Activated T-cell treated with anti-CD3 and anti-CD28 coated beads, Interleukin-2, amount 50 U/mL, for 4 hours (primary cell): ENCODE results near the gene TFR2. TPM values are rescaled to one million over a fixed set of nuclear protein-coding genes. Genes with fewer than 3 reads are reported as not detected.

ENCODE experiments used
- ATAC-seq, 2 donors: fragments of 200-7000 bp; cut with Tn5 transposase; one replicate each; pipeline ENCODE4 v1.10.0; 2021
- DNase-seq: peaks from one replicate; pipeline ENCODE4 v3.0.0-alpha.2; 2020
- H3K27me3 Mint-ChIP-seq: one replicate; pipeline ENCODE4 v1.8.0; 2021; ENCODE audit warnings: low read depth, mixed read lengths
- H3K36me3 Mint-ChIP-seq: one replicate; pipeline ENCODE4 v1.8.0; 2022; ENCODE audit warnings: mixed read lengths; ENCODE audit not compliant: insufficient read depth
- H3K4me1 Mint-ChIP-seq: one replicate; pipeline ENCODE4 v1.8.0; 2021; ENCODE audit warnings: low read depth, mixed read lengths
- H3K4me3 Mint-ChIP-seq: one replicate; pipeline ENCODE4 v1.8.0; 2021; ENCODE audit warnings: mild to moderate bottlenecking, moderate library complexity, mixed read lengths
- H3K9me3 Mint-ChIP-seq: one replicate; pipeline ENCODE4 v1.8.0; 2021; ENCODE audit warnings: mixed read lengths
- total RNA-seq, 3 donors: library from RNA; stranded (reverse); gene quantifications; one replicate each; pipeline ENCODE4 v1.2.1, GENCODE V29; 2021

TFR2 gene
- total RNA-seq, 3 donors from 2014 or later: 11.8 to 16.1 (median 15.4) TPM

- no peak for DNase-seq
- Mint-ChIP-seq H3K4me1 (peaks cover 27% of the 10 kb centered on the region), H3K36me3 (peaks cover 24% of the 10 kb centered on the region), H3K9me3 (no peaks in the 10 kb centered on the region), H3K27me3 (no peaks in the 10 kb centered on the region), H3K4me3 (no peak overlapping the region)
- no peak for ATAC-seq
Observed at GRCh38 chr7:100681491-100682227, 40.3 kb upstream of the TFR2 start.

- H3K27me3 Mint-ChIP-seq: no peaks in the 10 kb centered on the region
- DNase-seq (no peak), ATAC-seq (no peak)
- H3K4me3 Mint-ChIP-seq: no peak overlapping the region
- peaks cover 31% of the 10 kb centered on the region for H3K4me1 Mint-ChIP-seq
- H3K36me3 Mint-ChIP-seq: peaks cover 28% of the 10 kb centered on the region
- no peaks in the 10 kb centered on the region for H3K9me3 Mint-ChIP-seq
Observed at GRCh38 chr7:100680576-100681271, 39.4 kb upstream of the TFR2 start.

GRCh38 chr7:100679927-100680575 is 38.7 kb upstream of the TFR2 start:
- no peaks in the 10 kb centered on the region for H3K9me3 Mint-ChIP-seq
- ATAC-seq (no peak), DNase-seq (no peak)
- H3K4me3 Mint-ChIP-seq: no peak overlapping the region
- H3K36me3 Mint-ChIP-seq: peaks cover 21% of the 10 kb centered on the region
- H3K4me1 Mint-ChIP-seq: peaks cover 31% of the 10 kb centered on the region
- H3K27me3 Mint-ChIP-seq: no peaks in the 10 kb centered on the region

GRCh38 chr7:100679129-100679926 is 38.0 kb upstream of the TFR2 start:
- H3K27me3 Mint-ChIP-seq: no peaks in the 10 kb centered on the region
- peaks cover 21% of the 10 kb centered on the region for H3K36me3 Mint-ChIP-seq
- H3K9me3 Mint-ChIP-seq: no peaks in the 10 kb centered on the region
- H3K4me1 Mint-ChIP-seq: peaks cover 31% of the 10 kb centered on the region
- ATAC-seq (no peak), DNase-seq (no peak)
- no peak overlapping the region for H3K4me3 Mint-ChIP-seq

- DNase-seq (no peak), ATAC-seq (no peak)
- Mint-ChIP-seq H3K9me3 (no peaks in the 10 kb centered on the region), H3K4me1 (peaks cover 31% of the 10 kb centered on the region), H3K4me3 (no peak overlapping the region), H3K36me3 (peaks cover 21% of the 10 kb centered on the region), H3K27me3 (no peaks in the 10 kb centered on the region)
Observed at GRCh38 chr7:100678291-100678984, 37.1 kb upstream of the TFR2 start.

GRCh38 chr7:100677308-100678267 is 36.2 kb upstream of the TFR2 start:
- Mint-ChIP-seq H3K4me3 (peak overlapping the region; percentile 46), H3K4me1 (peaks cover 30% of the 10 kb centered on the region), H3K36me3 (peaks cover 18% of the 10 kb centered on the region), H3K27me3 (no peaks in the 10 kb centered on the region), H3K9me3 (no peaks in the 10 kb centered on the region)
- DNase-seq (no peak), ATAC-seq (no peak)

GRCh38 chr7:100676501-100677306 is 35.4 kb upstream of the TFR2 start:
- Mint-ChIP-seq H3K36me3 (peaks cover 18% of the 10 kb centered on the region), H3K27me3 (no peaks in the 10 kb centered on the region), H3K9me3 (no peaks in the 10 kb centered on the region), H3K4me3 (peak overlapping the region; percentile 86), H3K4me1 (peaks cover 30% of the 10 kb centered on the region)
- no peak for ATAC-seq
- no peak for DNase-seq

- Mint-ChIP-seq H3K9me3 (no peaks in the 10 kb centered on the region), H3K4me1 (peaks cover 26% of the 10 kb centered on the region), H3K27me3 (no peaks in the 10 kb centered on the region), H3K36me3 (peaks cover 18% of the 10 kb centered on the region), H3K4me3 (peak overlapping the region; percentile 86)
- ATAC-seq (peak; percentile 45), DNase-seq (peak; percentile 76)
Observed at GRCh38 chr7:100675581-100676350, 34.4 kb upstream of the TFR2 start.

GRCh38 chr7:100675105-100675451 is 33.7 kb upstream of the TFR2 start:
- peak in 1 of 2 donors; percentile 8 for ATAC-seq
- DNase-seq: peak; percentile 38
- H3K4me3 Mint-ChIP-seq: peak overlapping the region; percentile 94
- peaks cover 16% of the 10 kb centered on the region for H3K36me3 Mint-ChIP-seq
- no peaks in the 10 kb centered on the region for H3K9me3 Mint-ChIP-seq
- peaks cover 20% of the 10 kb centered on the region for H3K4me1 Mint-ChIP-seq
- H3K27me3 Mint-ChIP-seq: no peaks in the 10 kb centered on the region

GRCh38 chr7:100674411-100675104 is 33.2 kb upstream of the TFR2 start:
- Mint-ChIP-seq H3K9me3 (no peaks in the 10 kb centered on the region), H3K27me3 (no peaks in the 10 kb centered on the region), H3K4me1 (peaks cover 17% of the 10 kb centered on the region), H3K4me3 (peak overlapping the region; percentile 94), H3K36me3 (peaks cover 15% of the 10 kb centered on the region)
- DNase-seq (no peak), ATAC-seq (peak in 1 of 2 donors; percentile 2)

- H3K27me3 Mint-ChIP-seq: no peaks in the 10 kb centered on the region
- DNase-seq (no peak), ATAC-seq (peak; percentile 1 to 3)
- peak overlapping the region; percentile 94 for H3K4me3 Mint-ChIP-seq
- H3K9me3 Mint-ChIP-seq: no peaks in the 10 kb centered on the region
- peaks cover 11% of the 10 kb centered on the region for H3K36me3 Mint-ChIP-seq
- H3K4me1 Mint-ChIP-seq: peaks cover 17% of the 10 kb centered on the region
Observed at GRCh38 chr7:100673942-100674410, 32.6 kb upstream of the TFR2 start.
